GM21526 (cell line): ENCODE results near the gene FOXC2.
"Not testable (repeated sequence)": the region's sequence is repeated elsewhere in the genome, so short reads cannot be mapped to it uniquely, and the experiment has no call there.

Experiments
- ATAC-seq: cut with Tn5 transposase; IDR thresholded peaks from one replicate; pipeline ENCODE4 v1.9.1; 2021; ENCODE audit warnings: moderate library complexity; ENCODE audit not compliant: unreplicated experiment, low FRiP score

FOXC2 gene

GRCh38 chr16:86584726-86585721 is 18.4 kb downstream of the FOXC2 start:
- no peak for ATAC-seq

- ATAC-seq = no peak
Measured at GRCh38 chr16:86585821-86586611, 19.4 kb downstream of the FOXC2 start.

- ATAC-seq = no peak
Measured at GRCh38 chr16:86587487-86587886, 20.9 kb downstream of the FOXC2 start.

- ATAC-seq = not testable (repeated sequence)
Measured at GRCh38 chr16:86587955-86588354, 21.3 kb downstream of the FOXC2 start.

GRCh38 chr16:86590501-86591144 is 24.0 kb downstream of the FOXC2 start:
- no peak for ATAC-seq

GRCh38 chr16:86591270-86591669 is 24.6 kb downstream of the FOXC2 start:
- ATAC-seq = no peak

GRCh38 chr16:86593913-86594620 is 27.4 kb downstream of the FOXC2 start:
- ATAC-seq = no peak

GRCh38 chr16:86594721-86595120 is 28.1 kb downstream of the FOXC2 start:
- no peak for ATAC-seq

- ATAC-seq = no peak
Measured at GRCh38 chr16:86595983-86596605, 29.5 kb downstream of the FOXC2 start.

GRCh38 chr16:86597126-86597879 is 30.7 kb downstream of the FOXC2 start:
- no peak for ATAC-seq

GRCh38 chr16:86597880-86598606 is 31.4 kb downstream of the FOXC2 start:
- ATAC-seq = no peak

- no peak for ATAC-seq
Measured at GRCh38 chr16:86598607-86599565, 32.3 kb downstream of the FOXC2 start.

GRCh38 chr16:86601356-86601755 is 34.7 kb downstream of the FOXC2 start:
- no peak for ATAC-seq

- ATAC-seq = no peak
Measured at GRCh38 chr16:86602521-86602920, 35.9 kb downstream of the FOXC2 start.

GRCh38 chr16:86604436-86605193 is 38.0 kb downstream of the FOXC2 start:
- ATAC-seq = peak; percentile 56

- ATAC-seq = no peak
Measured at GRCh38 chr16:86605950-86606349, 39.3 kb downstream of the FOXC2 start.

GRCh38 chr16:86608301-86608747 is 41.7 kb downstream of the FOXC2 start:
- ATAC-seq = no peak
